ENCODE results near the gene NELL2.

DNA sequence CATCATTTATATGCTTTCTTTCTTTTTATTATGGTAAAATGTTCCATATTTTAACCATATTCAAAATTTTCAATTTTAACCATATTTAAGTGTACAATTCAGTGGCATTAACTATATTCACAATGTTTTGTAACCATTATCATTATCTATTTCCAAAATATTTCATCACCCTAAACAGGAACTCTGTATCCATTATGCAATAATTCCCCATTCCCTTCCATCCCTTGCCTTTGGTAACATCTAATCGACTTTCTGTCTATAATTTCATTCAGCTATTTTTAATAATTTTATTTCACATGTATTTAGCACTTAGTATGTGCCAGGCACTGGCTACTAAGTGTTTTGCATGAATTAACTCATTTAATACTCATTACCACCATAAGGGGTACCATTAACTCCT, 287.5 kb downstream of the NELL2 start:
- TF ChIP-seq EZH2 (IDR thresholded peaks at IDR 0.05; ENCODE audit: insufficient read depth, poor library complexity, severe bottlenecking) (no peak), EZH2phosphoT487 (IDR thresholded peaks at IDR 0.05; ENCODE audit: insufficient read depth, low read depth) (no peak)
